Kidney (tissue), 14 donors: ENCODE measurements around the gene CKB. TPM values are rescaled to one million over a fixed set of nuclear protein-coding genes. Genes with fewer than 3 reads are reported as not detected.

Experiments
- DNase-seq, 5 donors: peaks; one replicate each; pipeline ENCODE4 v3.0.0-alpha.2; 2013 to 2020
- FAIRE-seq: peaks from 2 replicates; lab custom pipeline; 2012; peaks lifted over from hg19 to GRCh38; lab: Jason Lieb, UNC
- H3K27ac ChIP-seq, 2 donors: one replicate each; pipeline ENCODE4 v1.7.0; 2013; ENCODE audit warnings: low read depth in 2 of 2, low read length in 2 of 2, inconsistent platforms in 1 of 2
- H3K27me3 ChIP-seq: one replicate; pipeline ENCODE4 v1.7.1; 2013; ENCODE audit warnings: low read length, inconsistent platforms; ENCODE audit not compliant: control insufficient read depth, insufficient read depth
- H3K36me3 ChIP-seq, 3 donors: one replicate each; pipeline versions ENCODE4 v1.7.0 to v1.7.1; 2013; ENCODE audit warnings: low read length in 3 of 3, control low read depth in 1 of 3, inconsistent platforms in 1 of 3; ENCODE audit not compliant: insufficient read depth in 3 of 3, control insufficient read depth in 2 of 3
- H3K4me1 ChIP-seq, 3 donors: one replicate each; pipeline versions ENCODE4 v1.7.0 to v1.7.1; 2013; ENCODE audit warnings: low read length in 3 of 3, inconsistent platforms in 1 of 3, low read depth in 1 of 3; ENCODE audit not compliant: control insufficient read depth in 2 of 3, insufficient read depth in 2 of 3
- H3K4me3 ChIP-seq, 3 donors: one replicate each; pipeline versions ENCODE4 v1.7.0 to v1.8.1; 2013; ENCODE audit warnings: low read length in 3 of 3, control low read depth in 1 of 3, inconsistent platforms in 1 of 3
- H3K9ac ChIP-seq, 3 donors: one replicate each; pipeline versions ENCODE4 v1.7.0 to v1.7.1; 2013; ENCODE audit warnings: low read length in 3 of 3, control low read depth in 1 of 3, inconsistent platforms in 1 of 3
- H3K9me3 ChIP-seq, 3 donors: one replicate each; pipeline versions ENCODE4 v1.7.0 to v1.7.1; 2013; ENCODE audit warnings: low read length in 3 of 3, control low read depth in 1 of 3, inconsistent platforms in 1 of 3; ENCODE audit not compliant: control insufficient read depth in 2 of 3, insufficient read depth in 1 of 3
- CTCF ChIP-seq: IDR thresholded peaks from 3 replicates; pipeline ENCODE4 v1.5.1; 2012; ENCODE audit warnings: mild to moderate bottlenecking, moderate library complexity, borderline replicate concordance; ENCODE audit not compliant: insufficient read depth; ENCODE audit errors: extremely low read depth
- intact Hi-C: fragments of 100-400 bp; cut with DNase I; formaldehyde crosslinking; loops from one replicate; pipeline ENCODE4 v1.11.1; 2022
- polyA plus RNA-seq: library from polyadenylated mRNA; stranded (reverse); fragments of 350-450 nt; fragmentation: Illumina TruSeq; extraction: RNeasy Lipid Tissue Mini Kit (QIAGEN cat#74804); gene quantifications from one replicate; pipeline ENCODE4 v1.2.3, GENCODE V29; 2014; ENCODE audit warnings: low read depth, low replicate concordance; ENCODE audit not compliant: insufficient read depth
- total RNA-seq: library from RNA; stranded (reverse); fragmentation: NEBNext Ultra II Directional; extraction: Animal tissue kit (Norgen Biotek cat#: 25700); gene quantifications from one replicate; pipeline ENCODE4 v1.2.1, GENCODE V29; 2021
- donor health status: control.
- donor health status: control.
- donor health status: control.
- donor health status: control.
- donor health status: control.
- donor health status: DM: yes; HTN: yes; CAD: no.
- donor health status: Normal renal cell carcinoma (clear cell type).

CKB gene
- total and polyA plus RNA-seq, 2 donors from 2014 or later, result 539 to 916 TPM

DNA sequence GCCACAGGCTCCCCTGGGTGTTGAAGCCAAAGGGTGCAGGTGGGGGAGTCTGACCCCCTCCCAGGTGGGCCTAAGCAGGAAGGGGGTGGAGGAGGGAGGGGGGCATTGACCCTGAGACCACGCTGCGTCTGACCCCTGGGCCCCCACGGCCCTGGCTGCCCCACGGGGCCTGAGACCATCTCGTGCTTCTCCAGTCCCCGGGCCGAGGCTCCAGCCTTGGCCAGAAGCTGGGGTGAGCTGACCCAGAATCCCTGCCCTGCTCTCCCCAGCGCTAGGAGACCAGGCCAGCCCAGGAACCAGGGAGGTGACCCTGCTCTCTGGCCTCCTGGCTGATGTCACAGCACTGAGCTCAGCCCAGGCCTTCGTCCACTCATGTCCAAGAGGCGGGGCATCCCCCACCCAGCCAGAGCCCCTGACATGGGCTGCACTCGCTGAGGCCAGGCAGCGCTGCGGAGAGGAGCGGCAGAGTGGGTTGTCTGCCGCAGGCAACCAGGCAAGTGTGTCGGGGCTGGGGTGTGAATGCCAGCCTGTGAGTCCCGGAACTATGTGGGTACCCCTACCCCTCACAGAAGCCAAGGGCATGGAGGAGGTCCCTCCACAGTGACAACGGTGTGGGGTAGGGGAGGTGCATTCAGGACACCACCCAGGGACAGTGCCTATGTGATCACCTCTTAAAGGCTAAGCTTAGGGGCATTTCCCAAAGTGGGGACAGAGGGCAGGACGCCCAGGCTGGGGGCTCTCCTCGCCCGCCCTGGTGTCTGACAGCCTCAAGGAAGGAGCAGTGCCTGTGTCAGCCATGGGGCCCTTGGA, 12.7 kb upstream of the CKB start:
- Histone ChIP-seq H3K36me3 (no peaks in the 10 kb centered on the region), H3K4me1 (peaks cover 0 to 9% (median under 1%) of the 10 kb centered on the region in 3 donors), H3K9ac (no peak overlapping the region), H3K4me3 (no peak overlapping the region), H3K27me3 (no peaks in the 10 kb centered on the region), H3K9me3 (no peaks in the 10 kb centered on the region), H3K27ac (no peak overlapping the region)
- TF ChIP-seq CTCF, result no peak
- DNase-seq, result peak in 1 of 5 donors; percentile 77
- intact Hi-C loops, result no loop called here
- no peak for FAIRE-seq

- no peak for TF ChIP-seq CTCF
- H3K9me3 ChIP-seq, result no peaks in the 10 kb centered on the region
- H3K27me3 ChIP-seq, result no peaks in the 10 kb centered on the region
- peaks cover 0 to 15% (median 7%) of the 10 kb centered on the region in 3 donors for H3K4me1 ChIP-seq
- no peak for FAIRE-seq
- H3K9ac ChIP-seq, result no peak overlapping the region
- H3K4me3 ChIP-seq, result no peak overlapping the region
- H3K27ac ChIP-seq, result no peak overlapping the region
- intact Hi-C loops, result no loop called here
- no peaks in the 10 kb centered on the region for H3K36me3 ChIP-seq
- DNase-seq, result peak in 1 of 5 donors; percentile 68
Measured at GRCh38 chr14:103534576-103535061, 12.0 kb upstream of the CKB start.

DNA sequence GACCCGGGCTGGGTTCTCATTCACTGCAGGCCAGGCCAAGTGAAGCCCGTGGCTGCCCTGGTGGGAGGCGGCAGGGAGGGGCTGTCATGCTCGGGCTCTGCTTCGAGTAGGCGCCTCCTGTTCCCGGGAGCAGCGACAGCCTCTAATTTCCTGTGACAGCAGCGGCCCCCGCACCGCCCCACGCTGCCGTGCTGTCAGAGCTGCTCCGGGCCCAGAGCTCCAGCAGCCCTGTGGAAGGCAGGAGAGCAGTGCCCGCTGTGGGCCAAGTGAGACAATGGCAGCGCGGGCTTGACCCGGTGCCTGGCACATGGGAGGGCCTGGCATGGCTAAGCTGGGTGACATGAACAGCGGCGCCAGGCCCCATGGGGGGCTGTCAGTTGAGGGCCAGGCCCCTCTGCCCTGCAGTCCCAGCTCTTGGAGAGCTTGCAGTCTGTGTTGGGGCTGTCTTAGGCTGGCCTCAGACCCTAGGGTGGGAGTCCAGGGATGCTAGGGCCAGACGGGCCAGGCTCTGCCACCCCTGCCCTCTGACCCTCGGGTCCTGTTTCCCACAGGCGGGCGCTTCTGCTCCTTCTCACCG, 11.5 kb upstream of the CKB start:
- FAIRE-seq, result no peak
- Histone ChIP-seq H3K4me3 (no peak overlapping the region), H3K9ac (no peak overlapping the region), H3K27ac (no peak overlapping the region), H3K4me1 (peaks cover 0 to 17% (median 8%) of the 10 kb centered on the region in 3 donors), H3K9me3 (no peaks in the 10 kb centered on the region), H3K36me3 (no peaks in the 10 kb centered on the region), H3K27me3 (no peaks in the 10 kb centered on the region)
- TF ChIP-seq CTCF, result no peak
- no peak for DNase-seq
- intact Hi-C loops, result no loop called here
